Esophagus squamous epithelium (tissue), 5 donors: ENCODE measurements around the gene SIPA1. TPM values are rescaled to one million over a fixed set of nuclear protein-coding genes. Genes with fewer than 3 reads are reported as not detected.

Source experiments
- DNase-seq: peaks from one replicate; lab custom pipeline; 2025; lab: John Stamatoyannopoulos, UW
- H3K27ac ChIP-seq, 4 donors: fragments of 200-600 bp; sonication (generic); one replicate each; pipeline ENCODE4 v1.5.1; 2016 to 2019; ENCODE audit warnings: mild to moderate bottlenecking in 1 of 4
- H3K27me3 ChIP-seq, 4 donors: fragments of 200-600 bp; sonication (generic); 1 replicate in 3 of 4; 2 replicates in 1 of 4; pipeline versions ENCODE4 v1.5.1 to v1.6.0; 2017 to 2021; ENCODE audit warnings: antibody characterized with exemption in 1 of 4
- H3K36me3 ChIP-seq, 3 donors: fragments of 200-600 bp; sonication (generic); one replicate each; pipeline ENCODE4 v1.5.1; 2016 to 2019
- H3K4me1 ChIP-seq, 3 donors: fragments of 200-600 bp; sonication (generic); one replicate each; pipeline ENCODE4 v1.5.1; 2017 to 2019
- H3K4me3 ChIP-seq, 4 donors: fragments of 200-600 bp; sonication (generic); 1 replicate in 3 of 4; 2 replicates in 1 of 4; pipeline ENCODE4 v1.5.1; 2016 to 2019; ENCODE audit warnings: mild to moderate bottlenecking in 2 of 4, moderate library complexity in 1 of 4
- H3K9me3 ChIP-seq, 3 donors: fragments of 200-600 bp; sonication (generic); one replicate each; pipeline ENCODE4 v1.5.1; 2016 to 2019
- POLR2A ChIP-seq, 4 donors: fragments of 450-650 bp; IDR thresholded peaks; one replicate each; pipeline ENCODE4 v1.6.1; 2017; ENCODE audit warnings: antibody characterized with exemption in 4 of 4, mild to moderate bottlenecking in 4 of 4, moderate library complexity in 3 of 4
- WGBS, 2 donors: methylation state at CpG; one replicate each; pipeline ENCODE4 v1.1.5; 2018; 5-methylcytosine and 5-hydroxymethylcytosine counted together
- intact Hi-C: fragments of 100-400 bp; cut with DNase I; formaldehyde crosslinking; loops from one replicate; pipeline ENCODE4 v1.15.0; 2022
- total RNA-seq, 4 donors: library from RNA; depleted of rRNA; stranded (reverse); fragments of >200 nt; gene quantifications; one replicate each; pipeline ENCODE4 v1.1.0, GENCODE V29; 2016
- TF ChIP-seq, protein P1 (sequence below), 6 experiments: fragments of 450-650 bp in 4 of 6; fragments of 200-600 bp in 2 of 6; sonication (generic) in 2 of 6; IDR thresholded peaks; one replicate each; pipeline ENCODE4 v1.5.1; 2016 to 2019; ENCODE audit warnings: antibody characterized with exemption in 6 of 6, mild to moderate bottlenecking in 4 of 6, moderate library complexity in 4 of 6
- donor health status: DM: yes; HTN: yes; CAD: no.

SIPA1 gene, protein sequence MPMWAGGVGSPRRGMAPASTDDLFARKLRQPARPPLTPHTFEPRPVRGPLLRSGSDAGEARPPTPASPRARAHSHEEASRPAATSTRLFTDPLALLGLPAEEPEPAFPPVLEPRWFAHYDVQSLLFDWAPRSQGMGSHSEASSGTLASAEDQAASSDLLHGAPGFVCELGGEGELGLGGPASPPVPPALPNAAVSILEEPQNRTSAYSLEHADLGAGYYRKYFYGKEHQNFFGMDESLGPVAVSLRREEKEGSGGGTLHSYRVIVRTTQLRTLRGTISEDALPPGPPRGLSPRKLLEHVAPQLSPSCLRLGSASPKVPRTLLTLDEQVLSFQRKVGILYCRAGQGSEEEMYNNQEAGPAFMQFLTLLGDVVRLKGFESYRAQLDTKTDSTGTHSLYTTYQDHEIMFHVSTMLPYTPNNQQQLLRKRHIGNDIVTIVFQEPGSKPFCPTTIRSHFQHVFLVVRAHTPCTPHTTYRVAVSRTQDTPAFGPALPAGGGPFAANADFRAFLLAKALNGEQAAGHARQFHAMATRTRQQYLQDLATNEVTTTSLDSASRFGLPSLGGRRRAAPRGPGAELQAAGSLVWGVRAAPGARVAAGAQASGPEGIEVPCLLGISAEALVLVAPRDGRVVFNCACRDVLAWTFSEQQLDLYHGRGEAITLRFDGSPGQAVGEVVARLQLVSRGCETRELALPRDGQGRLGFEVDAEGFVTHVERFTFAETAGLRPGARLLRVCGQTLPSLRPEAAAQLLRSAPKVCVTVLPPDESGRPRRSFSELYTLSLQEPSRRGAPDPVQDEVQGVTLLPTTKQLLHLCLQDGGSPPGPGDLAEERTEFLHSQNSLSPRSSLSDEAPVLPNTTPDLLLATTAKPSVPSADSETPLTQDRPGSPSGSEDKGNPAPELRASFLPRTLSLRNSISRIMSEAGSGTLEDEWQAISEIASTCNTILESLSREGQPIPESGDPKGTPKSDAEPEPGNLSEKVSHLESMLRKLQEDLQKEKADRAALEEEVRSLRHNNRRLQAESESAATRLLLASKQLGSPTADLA
- 10 to 100 TPM in 3 of 4 donors, 1 to 10 TPM in 1; 7.8 to 29.2 (median 27.5) TPM for total RNA-seq

DNA sequence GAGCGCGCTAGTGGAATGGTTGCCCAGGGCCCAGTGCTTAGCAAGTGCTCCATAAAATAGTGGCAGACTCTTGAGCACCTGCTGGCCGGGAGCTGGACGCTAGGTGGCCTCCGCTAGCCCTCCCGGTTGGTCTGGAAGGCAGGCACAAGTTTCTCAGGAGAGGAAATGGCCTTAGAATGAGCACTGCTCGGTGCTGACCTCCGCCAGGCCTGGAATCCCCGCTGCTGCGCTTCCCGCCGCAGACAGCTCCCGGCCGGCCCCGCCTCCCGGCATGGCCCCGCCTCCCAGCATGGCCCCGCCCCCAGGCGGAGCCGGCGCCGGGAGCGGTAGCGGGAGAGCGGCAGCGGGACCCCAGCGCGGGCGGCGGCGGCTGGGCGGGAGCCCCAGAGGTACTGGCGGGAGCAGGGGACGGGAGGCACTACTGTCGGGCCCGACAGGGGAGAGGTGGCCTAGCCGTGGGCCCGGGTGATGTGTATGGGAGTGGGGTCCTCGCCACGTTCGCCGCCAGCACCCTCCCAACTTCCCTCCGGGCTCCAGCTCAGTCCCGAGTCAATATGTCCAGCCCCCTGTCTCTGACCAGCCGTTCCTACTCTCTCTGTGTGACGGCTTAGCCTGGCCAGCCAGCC lies at the start of gene SIPA1:
SIPA1 (plus strand) TSS at position 308 of the 626 bp plus-strand sequence. CDS start 2,821 bp downstream, outside the sequence.
- peaks cover 27 to 56% (median 36%) of the 10 kb centered on the region in 3 donors for H3K36me3 ChIP-seq
- WGBS, 2 donors, result 1 to 3% methylated on average over 11 to 20 of the region's 46 CpGs
- H3K27ac ChIP-seq, result peak within 1 kb of the TSS; percentile 74 to 95 (median 94)
- TF ChIP-seq POLR2A (IDR thresholded peaks at IDR 0.05), result peak in 2 of 4 donors; percentile 69 to 87
- TF ChIP-seq, protein P1, sequence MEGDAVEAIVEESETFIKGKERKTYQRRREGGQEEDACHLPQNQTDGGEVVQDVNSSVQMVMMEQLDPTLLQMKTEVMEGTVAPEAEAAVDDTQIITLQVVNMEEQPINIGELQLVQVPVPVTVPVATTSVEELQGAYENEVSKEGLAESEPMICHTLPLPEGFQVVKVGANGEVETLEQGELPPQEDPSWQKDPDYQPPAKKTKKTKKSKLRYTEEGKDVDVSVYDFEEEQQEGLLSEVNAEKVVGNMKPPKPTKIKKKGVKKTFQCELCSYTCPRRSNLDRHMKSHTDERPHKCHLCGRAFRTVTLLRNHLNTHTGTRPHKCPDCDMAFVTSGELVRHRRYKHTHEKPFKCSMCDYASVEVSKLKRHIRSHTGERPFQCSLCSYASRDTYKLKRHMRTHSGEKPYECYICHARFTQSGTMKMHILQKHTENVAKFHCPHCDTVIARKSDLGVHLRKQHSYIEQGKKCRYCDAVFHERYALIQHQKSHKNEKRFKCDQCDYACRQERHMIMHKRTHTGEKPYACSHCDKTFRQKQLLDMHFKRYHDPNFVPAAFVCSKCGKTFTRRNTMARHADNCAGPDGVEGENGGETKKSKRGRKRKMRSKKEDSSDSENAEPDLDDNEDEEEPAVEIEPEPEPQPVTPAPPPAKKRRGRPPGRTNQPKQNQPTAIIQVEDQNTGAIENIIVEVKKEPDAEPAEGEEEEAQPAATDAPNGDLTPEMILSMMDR (IDR thresholded peaks at IDR 0.05), result peak in 4 of 6 experiments; percentile 13 to 39 (median 29)
- peak within 1 kb of the TSS; percentile 45 to 87 (median 80) for H3K4me3 ChIP-seq
- DNase-seq, result no peak
- peaks cover 32 to 78% (median 34%) of the 10 kb centered on the region in 3 donors for H3K4me1 ChIP-seq
- intact Hi-C loops, result no loop called here
- no peaks in the 10 kb centered on the region for H3K9me3 ChIP-seq
- no peaks in the 10 kb centered on the region for H3K27me3 ChIP-seq

DNA sequence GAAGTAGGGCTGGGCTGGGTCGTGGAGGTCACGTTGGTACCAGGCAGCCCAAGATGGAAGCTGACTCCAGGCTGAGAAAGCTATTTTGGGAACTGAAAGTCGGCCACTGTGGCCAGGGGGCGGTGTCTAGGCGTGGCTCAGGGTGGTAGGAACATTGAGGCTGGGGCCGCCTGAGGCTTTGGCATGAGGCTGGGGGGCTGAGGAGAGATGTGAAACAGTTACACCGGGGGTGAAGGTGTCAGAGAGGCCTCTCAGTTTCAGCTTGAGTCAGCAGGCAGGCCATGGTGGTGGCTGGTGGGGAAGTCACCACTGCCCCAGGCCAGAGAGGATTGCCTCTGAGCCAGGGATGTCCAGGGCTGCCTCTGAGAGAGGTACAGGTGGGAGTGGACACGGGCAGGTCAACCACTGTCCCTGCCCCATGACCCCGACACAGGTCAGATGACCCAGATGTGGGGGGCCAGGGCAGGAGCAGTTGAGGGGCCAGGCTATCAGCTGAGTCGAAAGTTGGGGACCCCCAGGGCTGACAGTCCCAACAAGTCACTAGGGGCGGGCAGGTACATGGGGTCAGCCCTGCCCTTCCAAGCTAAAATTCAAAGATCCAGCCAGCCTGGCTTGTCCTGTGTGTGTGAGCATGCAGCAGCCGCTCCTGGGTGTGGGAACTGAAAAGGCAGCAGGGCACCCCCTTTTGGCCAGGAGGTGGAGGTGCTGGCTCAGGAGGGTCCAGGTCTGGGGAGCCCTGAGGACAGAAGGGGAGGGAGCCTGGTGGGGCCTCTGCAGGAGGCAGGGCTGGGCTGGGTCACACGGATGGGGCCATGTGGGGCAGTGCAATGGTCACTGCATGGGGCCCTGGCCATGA lies 49.5 kb upstream of the SIPA1 start:
- DNase-seq, result no peak
- Histone ChIP-seq H3K36me3 (peaks cover 5 to 79% (median 8%) of the 10 kb centered on the region in 3 donors), H3K9me3 (no peaks in the 10 kb centered on the region), H3K27ac (peak overlapping the region; percentile 67 to 87 (median 74)), H3K27me3 (no peaks in the 10 kb centered on the region), H3K4me3 (peak overlapping the region in 1 of 4 donors; percentile 15), H3K4me1 (peaks cover 40 to 90% (median 43%) of the 10 kb centered on the region in 3 donors)
- no peak for TF ChIP-seq POLR2A (IDR thresholded peaks at IDR 0.05)
- TF ChIP-seq, protein P1 (IDR thresholded peaks at IDR 0.05), result peak; percentile 47 to 75 (median 66)
- 41 to 53% methylated on average over 4 to 8 of the region's 13 CpGs for WGBS, 2 donors
- intact Hi-C loops, result no loop called here

DNA sequence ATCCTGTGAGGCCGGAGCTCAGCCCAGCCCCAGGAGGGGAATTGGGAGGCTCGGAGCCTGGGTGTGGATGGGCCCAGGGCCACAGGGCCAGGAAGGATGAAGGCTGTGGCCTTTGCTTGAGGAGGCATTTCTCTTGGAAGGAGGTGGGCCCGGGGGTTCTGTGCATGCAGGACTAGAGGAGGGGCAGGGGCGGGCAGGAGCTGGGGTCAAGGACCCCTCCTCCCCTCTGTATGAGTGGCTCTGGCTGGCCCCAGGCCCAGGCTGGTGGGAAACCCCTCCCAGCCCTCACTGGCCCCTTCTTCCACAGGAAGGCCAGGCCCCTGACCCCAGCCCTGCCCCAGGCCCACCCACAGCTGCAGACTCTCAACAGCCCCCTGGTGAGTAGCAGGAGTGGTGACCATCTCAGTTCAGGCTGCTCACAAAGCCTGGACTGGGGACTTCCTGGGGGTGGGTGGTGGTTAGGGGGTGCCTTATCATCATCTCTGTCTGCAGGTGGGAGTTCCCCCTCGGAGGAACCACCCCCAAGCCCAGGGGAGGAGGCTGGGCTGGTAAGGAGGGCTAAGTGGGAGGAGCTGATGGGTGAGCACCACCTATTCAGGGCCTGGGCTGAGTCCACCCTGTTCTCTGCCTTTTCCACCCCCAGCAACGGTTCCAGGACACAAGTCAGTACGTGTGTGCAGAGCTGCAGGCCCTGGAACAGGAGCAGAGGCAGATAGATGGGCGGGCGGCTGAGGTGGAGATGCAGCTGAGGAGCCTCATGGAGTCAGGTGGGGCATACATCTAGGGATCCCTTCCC lies 48.3 kb upstream of the SIPA1 start:
- Histone ChIP-seq H3K36me3 (peaks cover 5 to 70% (median 8%) of the 10 kb centered on the region in 3 donors), H3K9me3 (no peaks in the 10 kb centered on the region), H3K27ac (peak overlapping the region in 2 of 4 donors; percentile 15 to 87), H3K4me1 (peaks cover 46 to 92% (median 53%) of the 10 kb centered on the region in 3 donors), H3K4me3 (no peak overlapping the region), H3K27me3 (no peaks in the 10 kb centered on the region)
- DNase-seq, result no peak
- TF ChIP-seq, protein P1 (IDR thresholded peaks at IDR 0.05), result no peak
- TF ChIP-seq POLR2A (IDR thresholded peaks at IDR 0.05), result no peak
- intact Hi-C loops, result no loop called here
- 39 to 79% methylated on average over 3 to 4 of the region's 9 CpGs for WGBS, 2 donors
